PC-3 (cell line): ENCODE results near the gene KLHL36. TPM values are rescaled to one million over a fixed set of nuclear protein-coding genes. Genes with fewer than 3 reads are reported as not detected.
A peak's percentile ranks its signal among the peaks of the same experiment; 100 is the strongest.
"Not testable (repeated sequence)": the region's sequence is repeated elsewhere in the genome, so short reads cannot be mapped to it uniquely, and the experiment has no call there.

Source experiments
- ATAC-seq: fragments of 200-7000 bp; cut with Tn5 transposase; 2 replicates; pipeline ENCODE4 v1.9.1; 2020; ENCODE audit warnings: mild to moderate bottlenecking, moderate library complexity
- BruUV-seq: library from RNA; stranded (reverse); fragments of 400-500 nt; replicated peaks from 2 replicates; lab custom pipeline; 2021; lab: Mats Ljungman, UMichigan
- CTCF ChIA-PET: fragments of 300-600 bp; sonication (Branson Sonifier 250); formaldehyde crosslinking; loops from one replicate; lab custom pipeline; 2022; ENCODE audit warnings: antibody characterized with exemption; lab: Charles Lee
- POLR2A ChIA-PET: fragments of 300-600 bp; sonication (Branson Sonifier 250); formaldehyde crosslinking; loops from one replicate; lab custom pipeline; 2022; ENCODE audit warnings: antibody characterized with exemption; ENCODE audit not compliant: unreplicated experiment; lab: Charles Lee
- DNase-seq: peaks from one replicate; pipeline ENCODE4 v3.0.0-alpha.2; 2015
- H2AFZ ChIP-seq: fragments of 300-600 bp; sonication (generic); 2 replicates; pipeline ENCODE4 v1.6.0; 2016; ENCODE audit warnings: antibody characterized with exemption, low read length
- H3F3A ChIP-seq: fragments of 300-600 bp; sonication (generic); one replicate; pipeline ENCODE4 v1.6.0; 2017; ENCODE audit warnings: antibody characterized with exemption, low read length, control low read depth, mild to moderate bottlenecking; ENCODE audit not compliant: unreplicated experiment
- H3K27ac ChIP-seq: fragments of 300-600 bp; sonication (generic); 2 replicates; pipeline ENCODE4 v1.5.1; 2016; ENCODE audit warnings: mild to moderate bottlenecking, low read length
- H3K27me3 ChIP-seq: fragments of 300-600 bp; sonication (generic); 2 replicates; pipeline ENCODE4 v1.6.1; 2016; ENCODE audit warnings: low read length, mixed read lengths
- H3K36me3 ChIP-seq: fragments of 300-600 bp; sonication (generic); 2 replicates; pipeline ENCODE4 v1.6.1; 2016; ENCODE audit warnings: low read depth, mixed run types, low read length, mixed read lengths
- H3K4me1 ChIP-seq: fragments of 300-600 bp; sonication (generic); 2 replicates; pipeline ENCODE4 v1.5.1; 2016; ENCODE audit warnings: low read length; ENCODE audit not compliant: insufficient read depth
- H3K4me2 ChIP-seq: fragments of 300-600 bp; sonication (generic); 2 replicates; pipeline ENCODE4 v1.6.0; 2016; ENCODE audit warnings: low read length
- H3K4me3 ChIP-seq: fragments of 300-600 bp; sonication (generic); 2 replicates; pipeline ENCODE4 v1.5.1; 2016; ENCODE audit warnings: mild to moderate bottlenecking, low read length, mixed read lengths
- H3K79me2 ChIP-seq: fragments of 300-600 bp; sonication (generic); 2 replicates; pipeline ENCODE4 v1.6.1; 2017; ENCODE audit warnings: low read length, mixed read lengths
- H3K9ac ChIP-seq: fragments of 300-600 bp; sonication (generic); 2 replicates; pipeline ENCODE4 v1.6.0; 2016; ENCODE audit warnings: mild to moderate bottlenecking, low read length
- H3K9me2 ChIP-seq: fragments of 300-600 bp; sonication (generic); replicated peaks from 2 replicates; pipeline ENCODE4 v1.6.1; 2016; ENCODE audit warnings: mixed run types, low read length, mixed read lengths
- H3K9me3 ChIP-seq: fragments of 300-600 bp; sonication (generic); 2 replicates; pipeline ENCODE4 v1.6.1; 2016; ENCODE audit warnings: low read length, mixed read lengths
- H4K20me1 ChIP-seq: fragments of 300-600 bp; sonication (generic); 2 replicates; pipeline ENCODE4 v1.6.1; 2016; ENCODE audit warnings: low read length, mixed read lengths
- EZH2 ChIP-seq: fragments of 300-600 bp; sonication (generic); IDR thresholded peaks from one replicate; pipeline ENCODE4 v1.6.1; 2017; ENCODE audit warnings: antibody characterized with exemption, mild to moderate bottlenecking, low read length; ENCODE audit not compliant: unreplicated experiment
- EZH2phosphoT487 ChIP-seq: fragments of 300-600 bp; sonication (generic); IDR thresholded peaks from 2 replicates; pipeline ENCODE4 v1.6.1; 2018; ENCODE audit warnings: mild to moderate bottlenecking, antibody characterized with exemption, low read length, borderline replicate concordance
- intact Hi-C: fragments of 100-400 bp; cut with micrococcal nuclease; formaldehyde crosslinking; loops from 2 replicates; pipeline ENCODE4 v1.9.0; 2023
- total RNA-seq: library from RNA; depleted of rRNA; stranded (reverse); fragments of >200 nt; gene quantifications from 2 replicates; pipeline ENCODE4 v1.2.3, GENCODE V29; 2014
- TF ChIP-seq, protein P1 (sequence below): fragments of 300-600 bp; sonication (generic); conservative IDR thresholded peaks from 2 replicates; pipeline ENCODE4 v1.5.1; 2017; ENCODE audit warnings: antibody characterized with exemption, low read depth, mild to moderate bottlenecking, low read length

KLHL36 gene
- total RNA-seq, 1 experiment from 2014 or later = 33.8 TPM

DNA sequence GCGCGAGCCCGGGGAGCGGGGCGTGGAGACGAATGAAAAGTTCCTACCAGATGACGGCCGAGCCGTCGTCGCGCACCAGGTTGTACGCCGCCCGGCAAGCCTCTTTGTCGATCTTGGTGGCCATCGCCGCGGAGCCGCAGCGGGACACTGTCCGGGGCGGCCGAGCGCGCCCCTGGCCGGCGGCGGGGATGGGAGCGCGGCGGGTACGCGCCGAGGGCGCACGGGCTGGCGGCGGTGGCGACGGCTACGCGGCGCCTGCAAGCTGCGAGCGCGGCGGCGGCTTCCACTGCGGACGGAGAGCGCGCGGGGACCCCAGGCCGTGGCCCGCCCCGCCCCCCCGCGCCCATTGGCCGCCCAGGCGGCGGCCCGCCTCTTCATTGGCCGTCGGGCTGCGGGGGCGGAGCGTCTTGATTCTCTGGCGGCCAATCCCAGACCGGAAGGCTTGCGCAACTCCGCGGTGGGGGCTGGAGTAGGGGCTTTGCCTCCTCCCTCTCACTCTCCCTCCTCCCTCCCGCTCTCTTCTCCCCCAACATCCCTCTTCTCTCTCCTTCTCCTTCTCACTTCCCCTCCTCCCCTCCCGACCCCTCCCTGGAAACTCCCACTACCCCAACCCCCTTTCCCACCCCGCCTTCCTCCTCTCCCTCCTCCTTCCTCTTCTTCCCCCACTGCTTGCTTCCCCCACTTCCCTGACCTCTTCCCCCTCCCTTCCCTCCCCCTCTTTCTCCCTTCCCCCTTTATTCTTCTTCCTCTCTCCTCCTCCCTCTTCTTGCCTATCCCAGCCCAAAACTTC lies 30.3 kb upstream of the KLHL36 start, which contains the start of gene COTL1:
Gene COTL1 (minus strand): TSS at position 288 of the 790 bp plus-strand sequence. CDS start 164 bp downstream, at position 124.
- TF ChIP-seq, protein P1, sequence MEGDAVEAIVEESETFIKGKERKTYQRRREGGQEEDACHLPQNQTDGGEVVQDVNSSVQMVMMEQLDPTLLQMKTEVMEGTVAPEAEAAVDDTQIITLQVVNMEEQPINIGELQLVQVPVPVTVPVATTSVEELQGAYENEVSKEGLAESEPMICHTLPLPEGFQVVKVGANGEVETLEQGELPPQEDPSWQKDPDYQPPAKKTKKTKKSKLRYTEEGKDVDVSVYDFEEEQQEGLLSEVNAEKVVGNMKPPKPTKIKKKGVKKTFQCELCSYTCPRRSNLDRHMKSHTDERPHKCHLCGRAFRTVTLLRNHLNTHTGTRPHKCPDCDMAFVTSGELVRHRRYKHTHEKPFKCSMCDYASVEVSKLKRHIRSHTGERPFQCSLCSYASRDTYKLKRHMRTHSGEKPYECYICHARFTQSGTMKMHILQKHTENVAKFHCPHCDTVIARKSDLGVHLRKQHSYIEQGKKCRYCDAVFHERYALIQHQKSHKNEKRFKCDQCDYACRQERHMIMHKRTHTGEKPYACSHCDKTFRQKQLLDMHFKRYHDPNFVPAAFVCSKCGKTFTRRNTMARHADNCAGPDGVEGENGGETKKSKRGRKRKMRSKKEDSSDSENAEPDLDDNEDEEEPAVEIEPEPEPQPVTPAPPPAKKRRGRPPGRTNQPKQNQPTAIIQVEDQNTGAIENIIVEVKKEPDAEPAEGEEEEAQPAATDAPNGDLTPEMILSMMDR = no peak
- no peak for TF ChIP-seq EZH2phosphoT487
- TF ChIP-seq EZH2 = no peak
- Histone ChIP-seq H3K9ac (peak within 1 kb of the TSS; percentile 93), H3F3A (no peaks in the 10 kb centered on the region), H3K27ac (peak within 1 kb of the TSS; percentile 99), H3K79me2 (peaks cover 59% of the 10 kb centered on the region), H3K9me3 (no peaks in the 10 kb centered on the region), H3K4me2 (peak within 1 kb of the TSS; percentile 88), H3K9me2 (no peaks in the 10 kb centered on the region), H3K27me3 (no peaks in the 10 kb centered on the region), H2AFZ (no peak within 1 kb of the TSS), H4K20me1 (peaks cover 43% of the 10 kb centered on the region), H3K4me1 (peaks cover 41% of the 10 kb centered on the region), H3K4me3 (peak within 1 kb of the TSS; percentile 94), H3K36me3 (peaks cover 23% of the 10 kb centered on the region)
- CTCF ChIA-PET = interaction anchor here (1.1 kb wide), 1 partner anchor 108 kb away, joined by 3 read pairs; no protein-coding TSS in a partner anchor
- BruUV-seq = no TSS peak
- intact Hi-C loops = loop anchor here (1.0 to 2.0 kb wide), 2 partner anchors 15 to 107 kb away; no protein-coding TSS in a partner anchor
- ATAC-seq (peak; percentile 64), DNase-seq (peak; percentile 95)
- POLR2A ChIA-PET = no interaction called here

DNA sequence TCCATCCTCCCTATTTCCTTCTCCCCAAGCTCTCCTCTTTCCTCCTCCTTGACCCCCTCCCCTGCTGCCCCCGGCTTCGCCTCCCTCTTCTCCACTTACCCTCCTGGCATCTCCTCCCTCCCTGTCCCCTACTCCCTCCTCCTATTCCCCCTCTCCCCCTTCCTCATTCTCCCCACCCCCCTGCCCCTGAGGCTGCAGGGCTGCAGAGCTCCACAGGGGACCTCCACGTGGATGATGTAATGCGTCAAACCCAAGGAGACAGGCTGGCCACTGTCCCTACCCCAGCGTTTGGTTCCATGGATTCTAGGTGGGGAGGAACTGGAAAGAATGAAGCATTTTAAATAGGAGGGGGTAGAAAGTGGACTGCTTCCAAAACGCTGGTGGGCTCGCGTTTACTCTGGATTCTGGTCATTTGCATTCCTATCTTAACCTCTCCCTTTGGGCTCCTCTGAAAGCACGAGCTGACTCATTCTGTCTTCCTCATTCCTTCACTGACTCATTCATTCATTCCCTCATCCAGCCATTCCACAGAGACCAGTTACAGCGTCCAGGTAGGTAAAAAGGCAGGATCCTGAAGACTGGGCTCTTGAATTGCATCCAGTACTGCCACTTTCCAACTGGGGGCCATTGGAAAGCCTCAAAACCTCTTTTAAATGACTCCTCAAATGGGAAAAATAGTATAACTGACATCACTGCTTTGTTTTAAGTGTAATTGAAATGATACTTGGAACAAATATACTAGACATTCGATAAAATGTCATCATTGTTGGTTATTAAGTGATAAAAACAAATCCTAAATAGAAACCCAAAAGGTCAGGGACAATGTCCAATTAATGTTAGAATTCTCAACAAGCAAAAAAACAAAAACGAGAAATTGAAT lies 29.5 kb upstream of the KLHL36 start:
- H3K9me3 ChIP-seq = no peaks in the 10 kb centered on the region

DNA sequence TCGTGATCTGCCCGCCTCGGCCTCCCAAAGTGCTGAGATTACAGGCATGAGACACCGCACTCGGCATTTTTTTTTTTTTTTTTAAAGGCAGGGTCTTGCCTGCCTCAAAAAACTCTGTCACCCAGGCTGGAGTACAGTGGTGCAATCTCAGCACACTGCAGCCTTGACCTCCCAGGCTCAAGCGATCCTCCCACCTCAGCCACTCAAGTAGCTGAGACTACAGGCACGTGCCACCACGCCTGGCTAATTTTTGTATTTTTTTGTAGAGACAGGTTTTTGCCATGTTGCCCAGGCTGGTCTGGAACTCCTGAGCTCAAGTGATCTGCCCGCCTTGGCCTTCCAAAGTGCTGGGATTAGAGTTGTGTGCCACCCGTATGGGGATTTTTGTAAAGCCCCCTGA lies 27.4 kb upstream of the KLHL36 start:
- H3K36me3 ChIP-seq, ATAC-seq, H3K9me2 ChIP-seq, H3K27me3 ChIP-seq, intact Hi-C loops, H3K4me2 ChIP-seq, BruUV-seq, H3K27ac ChIP-seq, POLR2A ChIA-PET, H3K9me3 ChIP-seq, DNase-seq, H2AFZ ChIP-seq, H3K9ac ChIP-seq, H3K4me3 ChIP-seq, H3F3A ChIP-seq: not testable (repeated sequence)
- Histone ChIP-seq H3K4me1 (peaks cover 25% of the 10 kb centered on the region), H3K79me2 (peaks cover 30% of the 10 kb centered on the region), H4K20me1 (peaks cover 16% of the 10 kb centered on the region)
- CTCF ChIA-PET = interaction anchor here (0.5 to 0.7 kb wide), 2 partner anchors 51 to 86 kb away, joined by 3 to 4 read pairs; no protein-coding TSS in a partner anchor

More for the DNA sequence above, 29.5 kb upstream of the KLHL36 start:
- DNase-seq = peak; percentile 97
- TF ChIP-seq EZH2phosphoT487 = no peak
- no peak for TF ChIP-seq EZH2
- TF ChIP-seq, protein P1 = no peak
- Histone ChIP-seq H2AFZ (no peak overlapping the region), H3F3A (no peaks in the 10 kb centered on the region), H3K27ac (peak overlapping the region; percentile 99), H3K4me1 (peaks cover 41% of the 10 kb centered on the region), H3K4me3 (peak overlapping the region; percentile 55), H3K79me2 (peaks cover 51% of the 10 kb centered on the region), H4K20me1 (peaks cover 36% of the 10 kb centered on the region), H3K4me2 (peak overlapping the region; percentile 79), H3K9me2 (no peaks in the 10 kb centered on the region), H3K36me3 (peaks cover 16% of the 10 kb centered on the region), H3K9ac (peak overlapping the region; percentile 78), H3K27me3 (no peaks in the 10 kb centered on the region)
- CTCF ChIA-PET = interaction anchor here (1.1 kb wide), 1 partner anchor 107 kb away, joined by 3 read pairs; no protein-coding TSS in a partner anchor
- intact Hi-C loops = loop anchor here (1.0 to 2.0 kb wide), 2 partner anchors 16 to 108 kb away; no protein-coding TSS in a partner anchor
- peak; percentile 61 for ATAC-seq
- TSS peak; percentile 90 for BruUV-seq
- POLR2A ChIA-PET = no interaction called here
